HuH-7 (cell line): ENCODE results near the gene AGRN.
"Not testable (repeated sequence)": the region's sequence is repeated elsewhere in the genome, so short reads cannot be mapped to it uniquely, and the experiment has no call there.

Experiments used
- DNase-seq: peaks from one replicate; pipeline ENCODE4 v3.0.0; 2011; ENCODE audit warnings: low spot score

AGRN gene

GRCh38 chr1:1021010-1021919 is 1.3 kb downstream of the AGRN start:
- DNase-seq = peak; percentile 68

GRCh38 chr1:1021920-1022259 is 2.0 kb downstream of the AGRN start:
- DNase-seq = no peak

GRCh38 chr1:1022302-1023009 is 2.5 kb downstream of the AGRN start:
- no peak for DNase-seq

GRCh38 chr1:1023700-1024099 is 3.8 kb downstream of the AGRN start:
- DNase-seq = no peak

- no peak for DNase-seq
These were observed 4.3 kb downstream of the AGRN start for GRCh38 chr1:1024149-1024770.

GRCh38 chr1:1024771-1025699 is 5.1 kb downstream of the AGRN start:
- no peak for DNase-seq

GRCh38 chr1:1025730-1026129 is 5.8 kb downstream of the AGRN start:
- DNase-seq = no peak

- DNase-seq = no peak
These were observed 6.9 kb downstream of the AGRN start for GRCh38 chr1:1026599-1027413.

GRCh38 chr1:1027791-1028190 is 7.9 kb downstream of the AGRN start:
- no peak for DNase-seq

GRCh38 chr1:1030867-1031658 is 11.1 kb downstream of the AGRN start:
- DNase-seq = not testable (repeated sequence)

- DNase-seq = no peak
These were observed 11.8 kb downstream of the AGRN start for GRCh38 chr1:1031659-1032235.

- no peak for DNase-seq
These were observed 12.5 kb downstream of the AGRN start for GRCh38 chr1:1032424-1032823.

- no peak for DNase-seq
These were observed 13.2 kb downstream of the AGRN start for GRCh38 chr1:1033009-1033587.

GRCh38 chr1:1033731-1034438 is 14.0 kb downstream of the AGRN start:
- DNase-seq = no peak

- DNase-seq = no peak
These were observed 14.5 kb downstream of the AGRN start for GRCh38 chr1:1034439-1034781.

- DNase-seq = no peak
These were observed 15.5 kb downstream of the AGRN start for GRCh38 chr1:1035291-1035943.

GRCh38 chr1:1037366-1038327 is 17.7 kb downstream of the AGRN start:
- DNase-seq = no peak
